DOHH2 (cell line): Measurements from ENCODE around the gene ICA1L.

ENCODE experiments used
- H3F3A ChIP-seq: fragments of 200-600 bp; sonication (generic), shearing (Covaris generic); 2 replicates; pipeline ENCODE4 v1.6.0; 2016; ENCODE audit warnings: antibody characterized with exemption, mild to moderate bottlenecking; ENCODE audit not compliant: control insufficient read depth, insufficient read depth
- H3K27ac ChIP-seq: fragments of 200-600 bp; sonication (generic); 2 replicates; pipeline ENCODE4 v1.5.1; 2014; ENCODE audit warnings: low read depth, mild to moderate bottlenecking, low read length, moderate library complexity
- H3K27me3 ChIP-seq: fragments of 200-600 bp; sonication (generic); 2 replicates; pipeline ENCODE4 v1.6.1; 2014; ENCODE audit warnings: mild to moderate bottlenecking, low read length, mixed read lengths; ENCODE audit not compliant: control insufficient read depth
- H3K36me3 ChIP-seq: fragments of 200-600 bp; sonication (generic); 2 replicates; pipeline ENCODE4 v1.6.1; 2014; ENCODE audit warnings: mild to moderate bottlenecking, low read length, moderate library complexity, mixed read lengths; ENCODE audit not compliant: control insufficient read depth
- H3K4me1 ChIP-seq: fragments of 200-600 bp; sonication (generic); 2 replicates; pipeline ENCODE4 v1.6.1; 2014; ENCODE audit warnings: mild to moderate bottlenecking, low read length, mixed read lengths; ENCODE audit not compliant: control insufficient read depth
- H3K4me2 ChIP-seq: fragments of 200-600 bp; sonication (generic); 2 replicates; pipeline ENCODE4 v1.6.0; 2014; ENCODE audit warnings: mild to moderate bottlenecking, low read length, moderate library complexity
- H3K4me3 ChIP-seq: fragments of 200-600 bp; sonication (generic); 2 replicates; pipeline ENCODE4 v1.5.1; 2014; ENCODE audit warnings: mild to moderate bottlenecking, low read length, mixed read lengths
- H3K79me2 ChIP-seq: fragments of 200-600 bp; sonication (generic); 2 replicates; pipeline ENCODE4 v1.6.1; 2014; ENCODE audit warnings: mild to moderate bottlenecking, low read length, mixed read lengths; ENCODE audit not compliant: control insufficient read depth
- H3K9me2 ChIP-seq: fragments of 200-600 bp; sonication (generic); replicated peaks from 2 replicates; pipeline ENCODE4 v1.6.1; 2014; ENCODE audit warnings: mild to moderate bottlenecking, low read length, mixed read lengths; ENCODE audit not compliant: control insufficient read depth
- H3K9me3 ChIP-seq: fragments of 200-600 bp; sonication (generic); 2 replicates; pipeline ENCODE4 v1.6.1; 2014; ENCODE audit warnings: antibody characterized with exemption, low read length, mixed read lengths; ENCODE audit not compliant: control insufficient read depth, insufficient read depth
- H4K20me1 ChIP-seq: fragments of 200-600 bp; sonication (generic); 2 replicates; pipeline ENCODE4 v1.6.0; 2014; ENCODE audit warnings: low read depth, mild to moderate bottlenecking, antibody characterized with exemption, low read length, moderate library complexity; ENCODE audit not compliant: control insufficient read depth, insufficient read depth
- EZH2phosphoT487 ChIP-seq: fragments of 200-600 bp; sonication (generic); IDR thresholded peaks from 2 replicates; pipeline ENCODE4 v1.6.1; 2017; ENCODE audit warnings: borderline replicate concordance, mild to moderate bottlenecking, antibody characterized with exemption, low read length, moderate library complexity, mixed read lengths
- TF ChIP-seq, protein P1 (sequence below): fragments of 200-600 bp; sonication (generic); IDR thresholded peaks from one replicate; pipeline ENCODE4 v1.5.1; 2014; ENCODE audit warnings: antibody characterized with exemption, mild to moderate bottlenecking, low read depth, low read length; ENCODE audit not compliant: poor library complexity, severe bottlenecking

The ICA1L gene

GRCh38 chr2:202758128-202758527 lies 113.4 kb downstream of the ICA1L start:
- Histone ChIP-seq H3K4me1 (no peaks in the 10 kb centered on the region), H3K27ac (no peak overlapping the region), H3K27me3 (no peaks in the 10 kb centered on the region), H3K4me2 (no peak overlapping the region), H3K4me3 (no peak overlapping the region), H3K9me2 (no peaks in the 10 kb centered on the region), H3K36me3 (peaks cover 21% of the 10 kb centered on the region), H4K20me1 (no peaks in the 10 kb centered on the region), H3K79me2 (no peaks in the 10 kb centered on the region), H3K9me3 (no peaks in the 10 kb centered on the region), H3F3A (no peaks in the 10 kb centered on the region)
- TF ChIP-seq, protein P1, sequence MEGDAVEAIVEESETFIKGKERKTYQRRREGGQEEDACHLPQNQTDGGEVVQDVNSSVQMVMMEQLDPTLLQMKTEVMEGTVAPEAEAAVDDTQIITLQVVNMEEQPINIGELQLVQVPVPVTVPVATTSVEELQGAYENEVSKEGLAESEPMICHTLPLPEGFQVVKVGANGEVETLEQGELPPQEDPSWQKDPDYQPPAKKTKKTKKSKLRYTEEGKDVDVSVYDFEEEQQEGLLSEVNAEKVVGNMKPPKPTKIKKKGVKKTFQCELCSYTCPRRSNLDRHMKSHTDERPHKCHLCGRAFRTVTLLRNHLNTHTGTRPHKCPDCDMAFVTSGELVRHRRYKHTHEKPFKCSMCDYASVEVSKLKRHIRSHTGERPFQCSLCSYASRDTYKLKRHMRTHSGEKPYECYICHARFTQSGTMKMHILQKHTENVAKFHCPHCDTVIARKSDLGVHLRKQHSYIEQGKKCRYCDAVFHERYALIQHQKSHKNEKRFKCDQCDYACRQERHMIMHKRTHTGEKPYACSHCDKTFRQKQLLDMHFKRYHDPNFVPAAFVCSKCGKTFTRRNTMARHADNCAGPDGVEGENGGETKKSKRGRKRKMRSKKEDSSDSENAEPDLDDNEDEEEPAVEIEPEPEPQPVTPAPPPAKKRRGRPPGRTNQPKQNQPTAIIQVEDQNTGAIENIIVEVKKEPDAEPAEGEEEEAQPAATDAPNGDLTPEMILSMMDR = no peak
- TF ChIP-seq EZH2phosphoT487 = no peak

DNA sequence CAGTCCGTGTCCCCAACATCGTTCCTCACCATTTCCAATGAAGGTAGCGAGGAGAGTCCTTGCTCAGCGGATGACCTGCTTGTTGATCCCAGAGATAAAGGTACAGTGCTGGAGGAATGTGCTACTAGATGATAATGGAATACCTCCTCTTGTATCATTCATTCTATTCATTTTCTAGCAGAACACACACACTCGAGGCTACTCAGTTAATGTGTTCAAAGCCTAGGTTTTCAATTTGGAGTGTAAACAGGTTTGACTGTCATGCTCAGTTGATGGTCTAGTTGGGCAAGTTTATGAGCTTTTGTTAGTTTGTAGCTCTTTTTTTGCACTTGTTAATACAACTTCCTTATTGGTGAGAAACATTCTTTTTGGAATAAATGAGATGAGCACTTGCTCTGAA lies 114.2 kb downstream of the ICA1L start:
- Histone ChIP-seq H3K27ac (no peak overlapping the region), H3K79me2 (no peaks in the 10 kb centered on the region), H3K27me3 (no peaks in the 10 kb centered on the region), H3K4me2 (no peak overlapping the region), H3K9me3 (no peaks in the 10 kb centered on the region), H3K4me1 (no peaks in the 10 kb centered on the region), H3K4me3 (no peak overlapping the region), H4K20me1 (no peaks in the 10 kb centered on the region), H3K9me2 (no peaks in the 10 kb centered on the region), H3F3A (no peaks in the 10 kb centered on the region), H3K36me3 (peaks cover 21% of the 10 kb centered on the region)
- no peak for TF ChIP-seq EZH2phosphoT487

- no peak overlapping the region for H3K27ac ChIP-seq
- H3K4me3 ChIP-seq = no peak overlapping the region
- H4K20me1 ChIP-seq = no peaks in the 10 kb centered on the region
- no peaks in the 10 kb centered on the region for H3K27me3 ChIP-seq
- no peaks in the 10 kb centered on the region for H3K9me3 ChIP-seq
- H3K36me3 ChIP-seq = peaks cover 21% of the 10 kb centered on the region
- no peaks in the 10 kb centered on the region for H3F3A ChIP-seq
- H3K4me2 ChIP-seq = no peak overlapping the region
- no peak for TF ChIP-seq EZH2phosphoT487
- TF ChIP-seq, protein P1 = no peak
- H3K79me2 ChIP-seq = no peaks in the 10 kb centered on the region
- no peaks in the 10 kb centered on the region for H3K9me2 ChIP-seq
- no peaks in the 10 kb centered on the region for H3K4me1 ChIP-seq
Measured at GRCh38 chr2:202756598-202756997, 115.0 kb downstream of the ICA1L start.

DNA sequence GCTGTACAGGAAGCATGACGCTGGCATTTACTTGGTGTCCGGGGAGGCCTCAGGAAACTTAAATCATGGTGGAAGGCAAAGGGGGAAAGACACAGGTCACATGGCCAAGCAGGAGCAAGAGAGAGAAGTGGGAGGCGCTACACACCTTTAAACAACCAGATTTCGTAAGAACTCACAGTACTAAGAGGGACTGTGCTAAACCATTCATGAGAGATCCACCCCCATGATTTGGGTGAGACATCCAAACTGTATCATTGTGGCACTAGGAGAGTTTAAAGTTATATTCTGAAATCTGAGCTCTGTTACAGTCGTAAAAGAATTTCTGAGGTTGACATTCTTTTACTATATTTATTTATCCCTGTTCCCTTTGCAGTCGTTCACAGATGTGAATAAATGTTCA lies 116.6 kb downstream of the ICA1L start:
- TF ChIP-seq, protein P1 = no peak
- H3K4me1 ChIP-seq = peaks cover 8% of the 10 kb centered on the region
- H3F3A ChIP-seq = no peaks in the 10 kb centered on the region
- no peaks in the 10 kb centered on the region for H3K9me2 ChIP-seq
- H3K4me3 ChIP-seq = no peak overlapping the region
- no peaks in the 10 kb centered on the region for H3K27me3 ChIP-seq
- no peaks in the 10 kb centered on the region for H3K79me2 ChIP-seq
- no peak overlapping the region for H3K4me2 ChIP-seq
- no peaks in the 10 kb centered on the region for H4K20me1 ChIP-seq
- H3K27ac ChIP-seq = no peak overlapping the region
- no peaks in the 10 kb centered on the region for H3K9me3 ChIP-seq
- H3K36me3 ChIP-seq = peaks cover 17% of the 10 kb centered on the region
